GM23248 (cell line): ENCODE measurements around the gene CD96. TPM values are rescaled to one million over a fixed set of nuclear protein-coding genes. Genes with fewer than 3 reads are reported as not detected.

Experiments
- DNase-seq: peaks from one replicate; pipeline ENCODE4 v3.0.0-alpha.2; 2015
- H2AFZ ChIP-seq: fragments of 200-600 bp; sonication (generic); 2 replicates; pipeline ENCODE4 v1.6.1; 2016; ENCODE audit warnings: antibody characterized with exemption
- H3F3A ChIP-seq: fragments of 200-600 bp; sonication (generic); 2 replicates; pipeline ENCODE4 v1.6.1; 2016; ENCODE audit warnings: mild to moderate bottlenecking, antibody characterized with exemption, mixed run types; ENCODE audit not compliant: insufficient read depth
- H3K27ac ChIP-seq: fragments of 200-600 bp; sonication (generic); 2 replicates; pipeline ENCODE4 v1.5.1; 2016; ENCODE audit warnings: mild to moderate bottlenecking
- H3K27me3 ChIP-seq: fragments of 200-600 bp; sonication (generic); replicated peaks from 2 replicates; pipeline ENCODE4 v1.6.1; 2016; ENCODE audit warnings: mild to moderate bottlenecking; ENCODE audit not compliant: insufficient read depth
- H3K36me3 ChIP-seq: fragments of 200-600 bp; sonication (generic); 2 replicates; pipeline ENCODE4 v1.6.1; 2016; ENCODE audit warnings: low read depth, mild to moderate bottlenecking
- H3K4me1 ChIP-seq: fragments of 200-600 bp; sonication (generic); 2 replicates; pipeline ENCODE4 v1.6.1; 2016; ENCODE audit warnings: mild to moderate bottlenecking; ENCODE audit not compliant: insufficient read depth
- H3K4me2 ChIP-seq: fragments of 200-600 bp; sonication (generic); one replicate; pipeline ENCODE4 v1.6.1; 2016; ENCODE audit warnings: mild to moderate bottlenecking; ENCODE audit not compliant: unreplicated experiment
- H3K4me3 ChIP-seq: fragments of 200-600 bp; sonication (generic); 2 replicates; pipeline ENCODE4 v1.5.1; 2016; ENCODE audit warnings: mild to moderate bottlenecking
- H3K79me2 ChIP-seq: fragments of 200-600 bp; sonication (generic); 2 replicates; pipeline ENCODE4 v1.6.1; 2016; ENCODE audit warnings: mild to moderate bottlenecking; ENCODE audit not compliant: insufficient read depth
- H3K9ac ChIP-seq: fragments of 200-600 bp; sonication (generic); 2 replicates; pipeline ENCODE4 v1.6.1; 2016; ENCODE audit warnings: mild to moderate bottlenecking
- H3K9me2 ChIP-seq: fragments of 200-600 bp; sonication (generic); 2 replicates; pipeline ENCODE4 v1.6.1; 2016; ENCODE audit warnings: mixed run types, mild to moderate bottlenecking, moderate library complexity; ENCODE audit not compliant: insufficient read depth
- H3K9me3 ChIP-seq: fragments of 200-600 bp; sonication (generic); one replicate; pipeline ENCODE4 v1.6.1; 2017; ENCODE audit warnings: low read depth
- H4K20me1 ChIP-seq: fragments of 200-600 bp; sonication (generic); 2 replicates; pipeline ENCODE4 v1.6.0; 2016; ENCODE audit not compliant: insufficient read depth
- EZH2 ChIP-seq: fragments of 200-600 bp; sonication (generic); IDR thresholded peaks from 2 replicates; pipeline ENCODE4 v1.6.1; 2018; ENCODE audit warnings: antibody characterized with exemption, mild to moderate bottlenecking; ENCODE audit not compliant: insufficient read depth, poor library complexity, severe bottlenecking
- EZH2phosphoT487 ChIP-seq: fragments of 200-600 bp; sonication (generic); IDR thresholded peaks from 2 replicates; pipeline ENCODE4 v1.6.1; 2018; ENCODE audit warnings: antibody characterized with exemption, moderate library complexity, mild to moderate bottlenecking, low read depth; ENCODE audit not compliant: insufficient read depth
- WGBS, 2 experiments: methylation state at CpG; one replicate each; pipeline ENCODE4 v1.1.6; 2015 to 2017; ENCODE audit warnings: low lambda C conversion rate in 2 of 2, low coverage in 1 of 2; ENCODE audit errors: missing lambda C conversion rate in 2 of 2; 5-methylcytosine and 5-hydroxymethylcytosine counted together
- in situ Hi-C: fragments of 300-500 bp; cut with MboI; formaldehyde crosslinking; loops from 2 replicates; pipeline ENCODE4 v1.15.0; 2020
- polyA plus RNA-seq: library from polyadenylated mRNA; unstranded; fragments of >200 nt; fragmentation: Nextera tagmentation; extraction: Ambion mirVana; gene quantifications from 2 replicates; pipeline ENCODE4 v1.2.1, GENCODE V29; 2016
- total RNA-seq: library from RNA; depleted of rRNA; stranded (reverse); fragments of >200 nt; shearing (Covaris generic); gene quantifications from 2 replicates; pipeline ENCODE4 v1.2.3, GENCODE V29; 2014

The CD96 gene
- total and polyA plus RNA-seq, 2 experiments from 2014 or later, result not detected

- no peaks in the 10 kb centered on the region for H3K79me2 ChIP-seq
- H3K9me2 ChIP-seq, result no peaks in the 10 kb centered on the region
- peaks cover 35% of the 10 kb centered on the region for H3K4me1 ChIP-seq
- no peak overlapping the region for H3K9ac ChIP-seq
- no peaks in the 10 kb centered on the region for H3K27me3 ChIP-seq
- no peak overlapping the region for H2AFZ ChIP-seq
- no peak for DNase-seq
- 85 to 90% methylated on average over 5 of the region's 5 CpGs for WGBS, 2 experiments
- TF ChIP-seq EZH2 (no peak), EZH2phosphoT487 (no peak)
- no peak overlapping the region for H3K4me3 ChIP-seq
- no peaks in the 10 kb centered on the region for H4K20me1 ChIP-seq
- no peak overlapping the region for H3K4me2 ChIP-seq
- H3F3A ChIP-seq, result peaks cover 22% of the 10 kb centered on the region
- no peak overlapping the region for H3K27ac ChIP-seq
- H3K36me3 ChIP-seq, result no peaks in the 10 kb centered on the region
- in situ Hi-C loops, result no loop called here
- H3K9me3 ChIP-seq, result no peaks in the 10 kb centered on the region
Measured at GRCh38 chr3:111667170-111667569, 125.2 kb downstream of the CD96 start.

GRCh38 chr3:111667621-111668239, 125.7 kb downstream of the CD96 start:
- peak overlapping the region; percentile 60 for H2AFZ ChIP-seq
- 61 to 65% methylated on average over 5 of the region's 5 CpGs for WGBS, 2 experiments
- H3K4me1 ChIP-seq, result peaks cover 35% of the 10 kb centered on the region
- H3K9ac ChIP-seq, result no peak overlapping the region
- H3K4me2 ChIP-seq, result no peak overlapping the region
- no peaks in the 10 kb centered on the region for H3K36me3 ChIP-seq
- DNase-seq, result peak; percentile 50
- H3K9me2 ChIP-seq, result no peaks in the 10 kb centered on the region
- TF ChIP-seq EZH2phosphoT487, result no peak
- TF ChIP-seq EZH2, result no peak
- no peaks in the 10 kb centered on the region for H4K20me1 ChIP-seq
- H3K27me3 ChIP-seq, result no peaks in the 10 kb centered on the region
- in situ Hi-C loops, result no loop called here
- no peaks in the 10 kb centered on the region for H3K9me3 ChIP-seq
- H3F3A ChIP-seq, result peaks cover 22% of the 10 kb centered on the region
- H3K4me3 ChIP-seq, result no peak overlapping the region
- H3K79me2 ChIP-seq, result no peaks in the 10 kb centered on the region
- no peak overlapping the region for H3K27ac ChIP-seq

- peaks cover 22% of the 10 kb centered on the region for H3F3A ChIP-seq
- no peaks in the 10 kb centered on the region for H3K9me3 ChIP-seq
- H4K20me1 ChIP-seq, result no peaks in the 10 kb centered on the region
- H3K9me2 ChIP-seq, result no peaks in the 10 kb centered on the region
- in situ Hi-C loops, result no loop called here
- H3K27ac ChIP-seq, result no peak overlapping the region
- H3K79me2 ChIP-seq, result no peaks in the 10 kb centered on the region
- H3K4me3 ChIP-seq, result no peak overlapping the region
- no peak overlapping the region for H2AFZ ChIP-seq
- H3K9ac ChIP-seq, result 0 out of 2 replicates have a peak overlapping the region, but pooled peaks have one; percentile 1
- H3K4me2 ChIP-seq, result no peak overlapping the region
- peaks cover 35% of the 10 kb centered on the region for H3K4me1 ChIP-seq
- no peaks in the 10 kb centered on the region for H3K27me3 ChIP-seq
- H3K36me3 ChIP-seq, result no peaks in the 10 kb centered on the region
- DNase-seq, result no peak
- no peak for TF ChIP-seq EZH2
- TF ChIP-seq EZH2phosphoT487, result no peak
Measured at GRCh38 chr3:111668326-111668725, 126.3 kb downstream of the CD96 start.

GRCh38 chr3:111668888-111669488, 127.0 kb downstream of the CD96 start:
- DNase-seq, result peak; percentile 87
- in situ Hi-C loops, result no loop called here
- H3K27ac ChIP-seq, result no peak overlapping the region
- no peaks in the 10 kb centered on the region for H3K79me2 ChIP-seq
- peaks cover 23% of the 10 kb centered on the region for H3F3A ChIP-seq
- peaks cover 35% of the 10 kb centered on the region for H3K4me1 ChIP-seq
- H3K4me2 ChIP-seq, result no peak overlapping the region
- H2AFZ ChIP-seq, result peak overlapping the region; percentile 64
- H3K9ac ChIP-seq, result 0 out of 2 replicates have a peak overlapping the region, but pooled peaks have one; percentile 1
- WGBS, 2 experiments, result 20 to 25% methylated on average over 5 of the region's 5 CpGs
- no peaks in the 10 kb centered on the region for H3K9me3 ChIP-seq
- TF ChIP-seq EZH2phosphoT487 (no peak), EZH2 (no peak)
- no peak overlapping the region for H3K4me3 ChIP-seq
- H3K27me3 ChIP-seq, result no peaks in the 10 kb centered on the region
- no peaks in the 10 kb centered on the region for H3K36me3 ChIP-seq
- no peaks in the 10 kb centered on the region for H4K20me1 ChIP-seq
- H3K9me2 ChIP-seq, result no peaks in the 10 kb centered on the region
